ENCODE results near the gene ADAM33.

ADAM33 gene

GRCh38 chr20:3646651-3647050 is 35.2 kb downstream of the ADAM33 start:
- no peak for TF ChIP-seq GATA2 (IDR thresholded peaks at IDR 0.05; ENCODE audit: low read depth, low read length)

GRCh38 chr20:3646067-3646440 is 35.8 kb downstream of the ADAM33 start:
- TF ChIP-seq GATA2 (IDR thresholded peaks at IDR 0.05; ENCODE audit: low read depth, low read length) (no peak), GATA3 (IDR thresholded peaks at IDR 0.05; ENCODE audit: low read depth, low read length) (no peak)

GRCh38 chr20:3645309-3646066 is 36.3 kb downstream of the ADAM33 start:
- TF ChIP-seq GATA3 (IDR thresholded peaks at IDR 0.05; ENCODE audit: low read depth, low read length) (no peak), GATA2 (IDR thresholded peaks at IDR 0.05; ENCODE audit: low read depth, low read length) (no peak)

- no peak for TF ChIP-seq GATA3 (IDR thresholded peaks at IDR 0.05; ENCODE audit: low read depth, low read length)
Measured at GRCh38 chr20:3640259-3640658, 41.6 kb downstream of the ADAM33 start.

- no peak for TF ChIP-seq GATA3 (IDR thresholded peaks at IDR 0.05; ENCODE audit: low read depth, low read length)
- TF ChIP-seq GATA2 (IDR thresholded peaks at IDR 0.05; ENCODE audit: low read depth, low read length): no peak
Measured at GRCh38 chr20:3635346-3635745, 46.5 kb downstream of the ADAM33 start.

GRCh38 chr20:3633913-3634478 is 47.8 kb downstream of the ADAM33 start:
- TF ChIP-seq GATA3 (IDR thresholded peaks at IDR 0.05; ENCODE audit: low read depth, low read length) (no peak), GATA2 (IDR thresholded peaks at IDR 0.05; ENCODE audit: low read depth, low read length) (no peak)

GRCh38 chr20:3632311-3633004 is 49.4 kb downstream of the ADAM33 start:
- TF ChIP-seq GATA3 (IDR thresholded peaks at IDR 0.05; ENCODE audit: low read depth, low read length) (no peak), GATA2 (IDR thresholded peaks at IDR 0.05; ENCODE audit: low read depth, low read length) (no peak)

GRCh38 chr20:3631534-3631933 is 50.3 kb downstream of the ADAM33 start:
- TF ChIP-seq GATA3 (IDR thresholded peaks at IDR 0.05; ENCODE audit: low read depth, low read length) (no peak), GATA2 (IDR thresholded peaks at IDR 0.05; ENCODE audit: low read depth, low read length) (no peak)

- TF ChIP-seq GATA2 (IDR thresholded peaks at IDR 0.05; ENCODE audit: low read depth, low read length) (no peak), GATA3 (IDR thresholded peaks at IDR 0.05; ENCODE audit: low read depth, low read length) (no peak)
Measured at GRCh38 chr20:3630429-3630828, 51.4 kb downstream of the ADAM33 start.

GRCh38 chr20:3629893-3630292 is 51.9 kb downstream of the ADAM33 start:
- no peak for TF ChIP-seq GATA2 (IDR thresholded peaks at IDR 0.05; ENCODE audit: low read depth, low read length)
- no peak for TF ChIP-seq GATA3 (IDR thresholded peaks at IDR 0.05; ENCODE audit: low read depth, low read length)

- no peak for TF ChIP-seq GATA3 (IDR thresholded peaks at IDR 0.05; ENCODE audit: low read depth, low read length)
- TF ChIP-seq GATA2 (IDR thresholded peaks at IDR 0.05; ENCODE audit: low read depth, low read length): no peak
Measured at GRCh38 chr20:3628502-3629314, 53.1 kb downstream of the ADAM33 start.

- TF ChIP-seq GATA2 (IDR thresholded peaks at IDR 0.05; ENCODE audit: low read depth, low read length) (no peak), GATA3 (IDR thresholded peaks at IDR 0.05; ENCODE audit: low read depth, low read length) (no peak)
Measured at GRCh38 chr20:3627476-3627875, 54.3 kb downstream of the ADAM33 start.

GRCh38 chr20:3622406-3622805 is 59.4 kb downstream of the ADAM33 start:
- no peak for TF ChIP-seq GATA3 (IDR thresholded peaks at IDR 0.05; ENCODE audit: low read depth, low read length)
- no peak for TF ChIP-seq GATA2 (IDR thresholded peaks at IDR 0.05; ENCODE audit: low read depth, low read length)

GRCh38 chr20:3621111-3621510 is 60.7 kb downstream of the ADAM33 start:
- TF ChIP-seq GATA2 (IDR thresholded peaks at IDR 0.05; ENCODE audit: low read depth, low read length): no peak
- TF ChIP-seq GATA3 (IDR thresholded peaks at IDR 0.05; ENCODE audit: low read depth, low read length): no peak
